Endodermal cell (in vitro differentiated cells): ENCODE measurements around the gene CHST9. TPM values are rescaled to one million over a fixed set of nuclear protein-coding genes. Genes with fewer than 3 reads are reported as not detected.

Experiments
- DNase-seq: peaks from one replicate; pipeline ENCODE4 v3.0.0-alpha.2; 2017
- H3K27ac ChIP-seq: 2 replicates; pipeline ENCODE4 v1.5.1; 2013; ENCODE audit warnings: mild to moderate bottlenecking, low read depth, low read length, moderate library complexity
- H3K27me3 ChIP-seq: 2 replicates; pipeline ENCODE4 v1.6.1; 2013; ENCODE audit warnings: mild to moderate bottlenecking, low read length, moderate library complexity; ENCODE audit not compliant: insufficient read depth, control insufficient read depth, poor library complexity, severe bottlenecking
- H3K36me3 ChIP-seq: 2 replicates; pipeline ENCODE4 v1.7.0; 2013; ENCODE audit warnings: mild to moderate bottlenecking, low read length, moderate library complexity; ENCODE audit not compliant: control insufficient read depth, insufficient read depth
- H3K4me1 ChIP-seq: one replicate; pipeline ENCODE4 v1.7.0; 2013; ENCODE audit warnings: low read length; ENCODE audit not compliant: control insufficient read depth, insufficient read depth
- H3K4me3 ChIP-seq: 2 replicates; pipeline ENCODE4 v1.5.1; 2013; ENCODE audit warnings: mild to moderate bottlenecking, low read length, moderate library complexity
- H3K9ac ChIP-seq: 2 replicates; pipeline ENCODE4 v1.6.1; 2013; ENCODE audit warnings: mild to moderate bottlenecking, low read length, moderate library complexity; ENCODE audit not compliant: poor library complexity, severe bottlenecking; ENCODE audit errors: extremely low read depth
- H3K9me3 ChIP-seq: 2 replicates; pipeline ENCODE4 v1.6.1; 2013; ENCODE audit warnings: mild to moderate bottlenecking, low read length, moderate library complexity; ENCODE audit not compliant: control insufficient read depth
- H3K27ac Mint-ChIP-seq: 2 replicates; pipeline ENCODE4 v1.8.0; 2020; ENCODE audit warnings: mixed read lengths
- H3K27me3 Mint-ChIP-seq: 2 replicates; pipeline ENCODE4 v1.8.0; 2021; ENCODE audit warnings: mild to moderate bottlenecking, mixed read lengths; ENCODE audit not compliant: insufficient read depth
- H3K36me3 Mint-ChIP-seq: 2 replicates; pipeline ENCODE4 v1.8.0; 2020; ENCODE audit warnings: low read depth, mixed read lengths
- H3K4me1 Mint-ChIP-seq: 2 replicates; pipeline ENCODE4 v1.8.0; 2020; ENCODE audit warnings: mixed read lengths
- H3K4me3 Mint-ChIP-seq: 2 replicates; pipeline ENCODE4 v1.8.0; 2020; ENCODE audit warnings: mild to moderate bottlenecking, moderate library complexity, mixed read lengths
- H3K9me3 Mint-ChIP-seq: 2 replicates; pipeline ENCODE4 v1.8.0; 2020; ENCODE audit warnings: mild to moderate bottlenecking, mixed read lengths
- CTCF ChIP-seq: fragments of 200-600 bp; sonication (generic); conservative IDR thresholded peaks from 2 replicates; pipeline ENCODE4 v1.5.0; 2021; ENCODE audit warnings: antibody characterized with exemption, mild to moderate bottlenecking
- WGBS, 2 experiments: methylation state at CpG; one replicate each; pipeline versions ENCODE4 v1.1.5 to v1.1.7; 2013; ENCODE audit warnings: missing lambda C conversion rate in 2 of 2, mixed read lengths in 1 of 2; ENCODE audit not compliant: insufficient coverage in 1 of 2, insufficient read length in 1 of 2; 5-methylcytosine and 5-hydroxymethylcytosine counted together
- total RNA-seq, 2 donors: library from RNA; stranded (reverse); fragmentation: NEBNext Ultra II Directional in 1 of 2; extraction: Animal tissue kit (Norgen Biotek cat#: 25700) in 1 of 2; gene quantifications; 2 replicates in 1 of 2; 3 replicates in 1 of 2; pipeline ENCODE4 v1.2.1, GENCODE V29; 2021

CHST9 gene
- total RNA-seq, 2 donors from 2014 or later = 47.5 to 75.8 TPM

GRCh38 chr18:26888259-26888658 is 296.8 kb downstream of the CHST9 start:
- no peak for TF ChIP-seq CTCF
- no peak overlapping the region for H3K27ac Mint-ChIP-seq
- DNase-seq = no peak
- 91 to 100% methylated on average over 2 to 4 of the region's 4 CpGs for WGBS, 2 experiments
- no peak overlapping the region for H3K4me3 Mint-ChIP-seq
- no peaks in the 10 kb centered on the region for H3K9me3 ChIP-seq
- no peaks in the 10 kb centered on the region for H3K27me3 ChIP-seq
- no peaks in the 10 kb centered on the region for H3K4me1 Mint-ChIP-seq
- H3K9me3 Mint-ChIP-seq = no peaks in the 10 kb centered on the region
- H3K9ac ChIP-seq = no peak overlapping the region
- H3K27me3 Mint-ChIP-seq = peaks cover 10% of the 10 kb centered on the region
- H3K27ac ChIP-seq = no peak overlapping the region
- H3K36me3 Mint-ChIP-seq = no peaks in the 10 kb centered on the region
- H3K36me3 ChIP-seq = no peaks in the 10 kb centered on the region
- H3K4me1 ChIP-seq = no peaks in the 10 kb centered on the region
- no peak overlapping the region for H3K4me3 ChIP-seq

GRCh38 chr18:26875040-26875654 is 310.0 kb downstream of the CHST9 start:
- Histone ChIP-seq H3K27me3 (no peaks in the 10 kb centered on the region), H3K36me3 (no peaks in the 10 kb centered on the region), H3K27ac (no peak overlapping the region), H3K9me3 (peaks cover 9% of the 10 kb centered on the region), H3K9ac (no peak overlapping the region), H3K4me3 (no peak overlapping the region), H3K4me1 (peaks cover 3% of the 10 kb centered on the region)
- H3K9me3 Mint-ChIP-seq = peaks cover 6% of the 10 kb centered on the region
- peaks cover 11% of the 10 kb centered on the region for H3K27me3 Mint-ChIP-seq
- no peak overlapping the region for H3K4me3 Mint-ChIP-seq
- 83 to 91% methylated on average over 1 to 2 of the region's 2 CpGs for WGBS, 2 experiments
- DNase-seq = no peak
- no peak overlapping the region for H3K27ac Mint-ChIP-seq
- H3K4me1 Mint-ChIP-seq = peaks cover 8% of the 10 kb centered on the region
- no peak for TF ChIP-seq CTCF
- H3K36me3 Mint-ChIP-seq = peaks cover 3% of the 10 kb centered on the region

DNA sequence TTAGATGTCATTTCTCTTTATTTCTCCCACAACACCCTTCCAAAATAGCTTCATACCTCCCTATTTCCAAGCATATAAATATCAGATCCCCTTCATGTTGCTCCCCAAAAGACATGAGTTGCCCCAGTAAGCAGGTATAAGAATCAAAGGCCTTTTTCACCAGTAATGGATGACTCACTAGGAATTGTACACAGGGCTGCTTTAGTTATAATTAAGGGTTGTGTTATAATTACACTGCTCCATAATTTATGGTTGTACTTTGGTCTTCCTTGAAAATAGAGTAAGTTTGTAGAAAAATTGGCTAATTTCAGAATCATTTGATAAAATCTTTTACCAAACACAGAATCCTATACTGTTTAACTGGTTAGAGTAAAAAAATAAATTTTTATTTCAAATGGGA is 310.8 kb downstream of the CHST9 start:
- TF ChIP-seq CTCF = no peak
- H3K27me3 Mint-ChIP-seq = peaks cover 11% of the 10 kb centered on the region
- Histone ChIP-seq H3K9ac (no peak overlapping the region), H3K27me3 (no peaks in the 10 kb centered on the region), H3K27ac (no peak overlapping the region), H3K9me3 (peaks cover 9% of the 10 kb centered on the region), H3K4me1 (peaks cover 3% of the 10 kb centered on the region), H3K4me3 (no peak overlapping the region), H3K36me3 (no peaks in the 10 kb centered on the region)
- H3K36me3 Mint-ChIP-seq = peaks cover 3% of the 10 kb centered on the region
- H3K27ac Mint-ChIP-seq = no peak overlapping the region
- no peak for DNase-seq
- H3K4me3 Mint-ChIP-seq = no peak overlapping the region
- peaks cover 8% of the 10 kb centered on the region for H3K4me1 Mint-ChIP-seq
- peaks cover 6% of the 10 kb centered on the region for H3K9me3 Mint-ChIP-seq
